Esophagus squamous epithelium (tissue), 5 donors: ENCODE results near the gene TMEFF1. TPM values are rescaled to one million over a fixed set of nuclear protein-coding genes. Genes with fewer than 3 reads are reported as not detected.

Experiments used
- DNase-seq: peaks from one replicate; lab custom pipeline; 2025; lab: John Stamatoyannopoulos, UW
- H3K27ac ChIP-seq, 4 donors: fragments of 200-600 bp; sonication (generic); one replicate each; pipeline ENCODE4 v1.5.1; 2016 to 2019; ENCODE audit warnings: mild to moderate bottlenecking in 1 of 4
- H3K27me3 ChIP-seq, 4 donors: fragments of 200-600 bp; sonication (generic); 1 replicate in 3 of 4; 2 replicates in 1 of 4; pipeline versions ENCODE4 v1.5.1 to v1.6.0; 2017 to 2021; ENCODE audit warnings: antibody characterized with exemption in 1 of 4
- H3K36me3 ChIP-seq, 3 donors: fragments of 200-600 bp; sonication (generic); one replicate each; pipeline ENCODE4 v1.5.1; 2016 to 2019
- H3K4me1 ChIP-seq, 3 donors: fragments of 200-600 bp; sonication (generic); one replicate each; pipeline ENCODE4 v1.5.1; 2017 to 2019
- H3K4me3 ChIP-seq, 4 donors: fragments of 200-600 bp; sonication (generic); 1 replicate in 3 of 4; 2 replicates in 1 of 4; pipeline ENCODE4 v1.5.1; 2016 to 2019; ENCODE audit warnings: mild to moderate bottlenecking in 2 of 4, moderate library complexity in 1 of 4
- H3K9me3 ChIP-seq, 3 donors: fragments of 200-600 bp; sonication (generic); one replicate each; pipeline ENCODE4 v1.5.1; 2016 to 2019
- POLR2A ChIP-seq, 4 donors: fragments of 450-650 bp; IDR thresholded peaks; one replicate each; pipeline ENCODE4 v1.6.1; 2017; ENCODE audit warnings: antibody characterized with exemption in 4 of 4, mild to moderate bottlenecking in 4 of 4, moderate library complexity in 3 of 4
- WGBS, 2 donors: methylation state at CpG; one replicate each; pipeline ENCODE4 v1.1.5; 2018; 5-methylcytosine and 5-hydroxymethylcytosine counted together
- intact Hi-C: fragments of 100-400 bp; cut with DNase I; formaldehyde crosslinking; loops from one replicate; pipeline ENCODE4 v1.15.0; 2022
- total RNA-seq, 4 donors: library from RNA; depleted of rRNA; stranded (reverse); fragments of >200 nt; gene quantifications; one replicate each; pipeline ENCODE4 v1.1.0, GENCODE V29; 2016
- TF ChIP-seq, protein P1 (sequence below), 6 experiments: fragments of 450-650 bp in 4 of 6; fragments of 200-600 bp in 2 of 6; sonication (generic) in 2 of 6; IDR thresholded peaks; one replicate each; pipeline ENCODE4 v1.5.1; 2016 to 2019; ENCODE audit warnings: antibody characterized with exemption in 6 of 6, mild to moderate bottlenecking in 4 of 6, moderate library complexity in 4 of 6
- donor health status: DM: yes; HTN: yes; CAD: no.

Gene TMEFF1
- total RNA-seq, 4 donors from 2014 or later: 0.57 TPM; not detected in 3

DNA sequence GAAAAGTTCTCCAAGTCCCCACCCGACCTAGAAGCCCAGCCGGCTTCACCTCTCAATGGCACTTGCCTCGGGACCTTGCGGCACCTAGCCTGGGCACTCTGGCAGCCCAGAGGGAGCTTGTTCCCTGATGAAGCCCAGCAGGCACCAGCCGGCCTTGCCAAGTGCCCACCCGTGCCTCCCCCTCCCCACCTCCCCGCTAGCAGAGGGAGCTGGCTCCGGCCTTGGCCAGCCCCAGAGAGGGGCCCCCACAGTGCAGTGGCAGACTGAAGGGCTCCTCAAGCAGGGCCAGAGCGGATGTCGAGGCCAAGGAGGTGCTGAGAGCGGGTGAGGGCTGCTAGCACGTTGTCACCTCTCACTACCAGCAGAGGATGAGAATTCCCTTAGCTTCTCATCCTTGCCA, 67.4 kb downstream of the TMEFF1 start:
- 97 to 100% methylated on average over 2 to 7 of the region's 12 CpGs for WGBS, 2 donors
- no peak for DNase-seq
- Histone ChIP-seq H3K4me1 (no peaks in the 10 kb centered on the region), H3K4me3 (no peak overlapping the region), H3K27ac (no peak overlapping the region), H3K36me3 (no peaks in the 10 kb centered on the region), H3K9me3 (peaks cover 0 to 8% (median 0%) of the 10 kb centered on the region in 3 donors), H3K27me3 (no peaks in the 10 kb centered on the region)
- TF ChIP-seq, protein P1, sequence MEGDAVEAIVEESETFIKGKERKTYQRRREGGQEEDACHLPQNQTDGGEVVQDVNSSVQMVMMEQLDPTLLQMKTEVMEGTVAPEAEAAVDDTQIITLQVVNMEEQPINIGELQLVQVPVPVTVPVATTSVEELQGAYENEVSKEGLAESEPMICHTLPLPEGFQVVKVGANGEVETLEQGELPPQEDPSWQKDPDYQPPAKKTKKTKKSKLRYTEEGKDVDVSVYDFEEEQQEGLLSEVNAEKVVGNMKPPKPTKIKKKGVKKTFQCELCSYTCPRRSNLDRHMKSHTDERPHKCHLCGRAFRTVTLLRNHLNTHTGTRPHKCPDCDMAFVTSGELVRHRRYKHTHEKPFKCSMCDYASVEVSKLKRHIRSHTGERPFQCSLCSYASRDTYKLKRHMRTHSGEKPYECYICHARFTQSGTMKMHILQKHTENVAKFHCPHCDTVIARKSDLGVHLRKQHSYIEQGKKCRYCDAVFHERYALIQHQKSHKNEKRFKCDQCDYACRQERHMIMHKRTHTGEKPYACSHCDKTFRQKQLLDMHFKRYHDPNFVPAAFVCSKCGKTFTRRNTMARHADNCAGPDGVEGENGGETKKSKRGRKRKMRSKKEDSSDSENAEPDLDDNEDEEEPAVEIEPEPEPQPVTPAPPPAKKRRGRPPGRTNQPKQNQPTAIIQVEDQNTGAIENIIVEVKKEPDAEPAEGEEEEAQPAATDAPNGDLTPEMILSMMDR (IDR thresholded peaks at IDR 0.05): no peak
- TF ChIP-seq POLR2A (IDR thresholded peaks at IDR 0.05): no peak
- intact Hi-C loops: no loop called here

- H3K27me3 ChIP-seq: no peaks in the 10 kb centered on the region
- intact Hi-C loops: no loop called here
- TF ChIP-seq, protein P1 (IDR thresholded peaks at IDR 0.05): no peak
- TF ChIP-seq POLR2A (IDR thresholded peaks at IDR 0.05): no peak
- H3K4me1 ChIP-seq: no peaks in the 10 kb centered on the region
- DNase-seq: no peak
- no peak overlapping the region for H3K4me3 ChIP-seq
- H3K9me3 ChIP-seq: peaks cover 0 to 9% (median 0%) of the 10 kb centered on the region in 3 donors
- WGBS, 2 donors: 71 to 81% methylated on average over 5 of the region's 5 CpGs
- H3K36me3 ChIP-seq: no peaks in the 10 kb centered on the region
- H3K27ac ChIP-seq: no peak overlapping the region
Measured at GRCh38 chr9:100549048-100549447, 76.1 kb downstream of the TMEFF1 start.

GRCh38 chr9:100554935-100555401, 82.0 kb downstream of the TMEFF1 start:
- intact Hi-C loops: no loop called here
- Histone ChIP-seq H3K4me3 (no peak overlapping the region), H3K9me3 (no peaks in the 10 kb centered on the region), H3K27me3 (no peaks in the 10 kb centered on the region), H3K36me3 (no peaks in the 10 kb centered on the region), H3K27ac (no peak overlapping the region), H3K4me1 (no peaks in the 10 kb centered on the region)
- no peak for TF ChIP-seq POLR2A (IDR thresholded peaks at IDR 0.05)
- TF ChIP-seq, protein P1 (IDR thresholded peaks at IDR 0.05): no peak
- no peak for DNase-seq
- 75 to 93% methylated on average over 2 of the region's 2 CpGs for WGBS, 2 donors

GRCh38 chr9:100555471-100555870, 82.5 kb downstream of the TMEFF1 start:
- DNase-seq: no peak
- 77 to 89% methylated on average over 1 of the region's 1 CpG for WGBS, 2 donors
- no peak overlapping the region for H3K4me3 ChIP-seq
- intact Hi-C loops: no loop called here
- no peaks in the 10 kb centered on the region for H3K4me1 ChIP-seq
- no peaks in the 10 kb centered on the region for H3K36me3 ChIP-seq
- no peaks in the 10 kb centered on the region for H3K9me3 ChIP-seq
- no peak overlapping the region for H3K27ac ChIP-seq
- H3K27me3 ChIP-seq: no peaks in the 10 kb centered on the region
- TF ChIP-seq, protein P1 (IDR thresholded peaks at IDR 0.05): no peak
- TF ChIP-seq POLR2A (IDR thresholded peaks at IDR 0.05): no peak

DNA sequence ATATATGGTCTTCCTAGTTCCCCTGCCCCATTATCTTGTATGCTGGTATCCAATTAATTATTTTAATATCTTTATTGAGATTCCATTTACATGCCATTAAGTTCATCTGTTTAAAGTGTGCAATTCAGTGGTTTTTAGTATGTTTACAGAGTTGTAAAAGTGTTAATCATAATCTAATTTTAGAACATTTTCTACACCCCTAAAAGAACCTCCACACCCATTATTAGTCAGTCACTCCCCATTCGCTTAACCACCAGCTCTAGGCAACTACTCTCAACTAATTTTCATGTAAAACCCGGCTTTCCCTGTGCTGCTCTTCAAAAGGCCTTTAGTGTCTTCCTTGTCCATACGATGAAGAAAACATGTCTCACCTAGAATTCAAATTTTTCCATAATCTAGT, 84.1 kb downstream of the TMEFF1 start:
- intact Hi-C loops: no loop called here
- no peak for DNase-seq

More for the DNA sequence above, 84.1 kb downstream of the TMEFF1 start:
- 60 to 85% methylated on average over 3 of the region's 3 CpGs for WGBS, 2 donors
- Histone ChIP-seq H3K27ac (no peak overlapping the region), H3K4me1 (no peaks in the 10 kb centered on the region), H3K9me3 (no peaks in the 10 kb centered on the region), H3K36me3 (no peaks in the 10 kb centered on the region), H3K27me3 (no peaks in the 10 kb centered on the region), H3K4me3 (no peak overlapping the region)
- TF ChIP-seq, protein P1 (IDR thresholded peaks at IDR 0.05): no peak
- no peak for TF ChIP-seq POLR2A (IDR thresholded peaks at IDR 0.05)
